ENCODE data around the gene LDLR. TPM values are rescaled to one million over a fixed set of nuclear protein-coding genes. Genes with fewer than 3 reads are reported as not detected.
"Not testable (repeated sequence)": the region's sequence is repeated elsewhere in the genome, so short reads cannot be mapped to it uniquely, and the experiment has no call there.

Gene LDLR
- total RNA-seq, 3 donors from 2014 or later (not counting 1 experiment from before 2014, with no cell fraction given), result 84.7 to 172 (median 112) TPM

- Histone ChIP-seq H3K27me3 (ENCODE audit: control insufficient read depth, insufficient read depth, low read length) (no peaks in the 10 kb centered on the region), H3K4me3 (ENCODE audit: low read length) (no peak overlapping the region), H3K4me1 (ENCODE audit: control insufficient read depth, insufficient read depth, low read length) (peaks cover 20% of the 10 kb centered on the region), H3K36me3 (ENCODE audit: control insufficient read depth, insufficient read depth, low read length) (peaks cover 6% of the 10 kb centered on the region), H3K27ac (ENCODE audit: low read length) (no peak overlapping the region), H3K9me3 (ENCODE audit: control insufficient read depth, insufficient read depth, low read length) (no peaks in the 10 kb centered on the region)
- no peaks in the 10 kb centered on the region for H3K9me3 Mint-ChIP-seq
- H3K27ac Mint-ChIP-seq, result no peak overlapping the region
- TF ChIP-seq, protein P1, sequence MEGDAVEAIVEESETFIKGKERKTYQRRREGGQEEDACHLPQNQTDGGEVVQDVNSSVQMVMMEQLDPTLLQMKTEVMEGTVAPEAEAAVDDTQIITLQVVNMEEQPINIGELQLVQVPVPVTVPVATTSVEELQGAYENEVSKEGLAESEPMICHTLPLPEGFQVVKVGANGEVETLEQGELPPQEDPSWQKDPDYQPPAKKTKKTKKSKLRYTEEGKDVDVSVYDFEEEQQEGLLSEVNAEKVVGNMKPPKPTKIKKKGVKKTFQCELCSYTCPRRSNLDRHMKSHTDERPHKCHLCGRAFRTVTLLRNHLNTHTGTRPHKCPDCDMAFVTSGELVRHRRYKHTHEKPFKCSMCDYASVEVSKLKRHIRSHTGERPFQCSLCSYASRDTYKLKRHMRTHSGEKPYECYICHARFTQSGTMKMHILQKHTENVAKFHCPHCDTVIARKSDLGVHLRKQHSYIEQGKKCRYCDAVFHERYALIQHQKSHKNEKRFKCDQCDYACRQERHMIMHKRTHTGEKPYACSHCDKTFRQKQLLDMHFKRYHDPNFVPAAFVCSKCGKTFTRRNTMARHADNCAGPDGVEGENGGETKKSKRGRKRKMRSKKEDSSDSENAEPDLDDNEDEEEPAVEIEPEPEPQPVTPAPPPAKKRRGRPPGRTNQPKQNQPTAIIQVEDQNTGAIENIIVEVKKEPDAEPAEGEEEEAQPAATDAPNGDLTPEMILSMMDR (IDR thresholded peaks at IDR 0.05), result no peak
- WGBS (ENCODE audit: insufficient coverage), result 80% methylated on average over 13 of the region's 14 CpGs
- no peaks in the 10 kb centered on the region for H3K36me3 Mint-ChIP-seq
- H3K4me1 Mint-ChIP-seq, result peaks cover 0 to 10% of the 10 kb centered on the region in 2 donors
- ATAC-seq, result no peak
- H3K27me3 Mint-ChIP-seq (ENCODE audit: low read depth in 2 of 2), result no peaks in the 10 kb centered on the region
- no peak for DNase-seq
- H3K4me3 Mint-ChIP-seq, result no peak overlapping the region
- intact Hi-C loops (cut with micrococcal nuclease), result no loop called here
Measured at GRCh38 chr19:11136400-11137101, 47.3 kb downstream of the LDLR start.

DNA sequence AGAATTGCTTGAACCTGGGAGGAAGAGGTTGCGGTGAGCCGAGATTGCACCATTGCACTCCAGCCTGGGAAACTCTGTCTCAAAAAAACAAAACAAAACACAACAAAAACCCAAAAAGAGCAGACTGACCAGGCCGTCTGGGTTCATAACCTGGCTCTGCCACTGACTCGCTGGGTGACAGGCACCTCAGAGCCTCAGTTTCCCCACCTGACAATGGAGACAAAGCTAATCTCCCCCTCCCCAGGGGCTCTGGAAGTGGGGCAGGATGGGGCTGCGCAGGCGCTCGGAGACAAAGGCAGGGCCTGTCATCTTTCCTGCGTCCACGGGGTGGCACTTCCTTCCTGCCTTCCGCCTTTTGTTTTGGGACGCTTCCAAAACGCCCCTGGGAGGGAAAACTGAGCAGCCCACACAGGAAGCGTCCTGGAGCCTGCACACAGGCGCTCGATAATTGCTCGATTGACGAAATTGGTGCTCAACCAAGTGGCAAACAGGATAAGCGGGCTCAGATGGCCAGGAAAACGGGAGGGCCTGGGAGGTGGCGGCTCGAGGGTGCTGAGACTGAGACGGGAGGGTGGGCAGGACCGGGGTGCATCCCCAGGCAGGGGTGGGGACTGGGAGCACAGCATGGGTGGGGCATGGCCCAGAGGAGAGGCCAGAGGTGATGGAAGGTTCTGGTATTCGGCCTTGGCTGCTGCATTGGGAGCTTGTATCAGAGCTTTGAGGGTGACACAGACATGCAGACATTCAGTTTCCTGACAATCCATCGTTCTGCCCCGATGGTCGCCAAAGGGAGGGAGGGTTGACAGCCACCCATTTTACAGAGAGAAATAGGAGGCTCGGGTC, 48.5 kb downstream of the LDLR start:
- H3K36me3 Mint-ChIP-seq, result no peaks in the 10 kb centered on the region
- H3K4me3 Mint-ChIP-seq, result peak overlapping the region; percentile 76
- H3K4me1 Mint-ChIP-seq, result peaks cover 0 to 10% of the 10 kb centered on the region in 2 donors
- H3K9me3 ChIP-seq (ENCODE audit: control insufficient read depth, insufficient read depth, low read length), result no peaks in the 10 kb centered on the region
- ATAC-seq (peak; percentile 49 to 82 (median 61)), DNase-seq (peak in 1 of 2 donors; percentile 81)
- no peaks in the 10 kb centered on the region for H3K27me3 ChIP-seq (ENCODE audit: control insufficient read depth, insufficient read depth, low read length)
- no peak overlapping the region for H3K27ac ChIP-seq (ENCODE audit: low read length)
- H3K4me1 ChIP-seq (ENCODE audit: control insufficient read depth, insufficient read depth, low read length), result peaks cover 23% of the 10 kb centered on the region
- H3K9me3 Mint-ChIP-seq, result no peaks in the 10 kb centered on the region
- 15% methylated on average over 28 of the region's 28 CpGs for WGBS (ENCODE audit: insufficient coverage)
- intact Hi-C loops (cut with micrococcal nuclease), result no loop called here
- H3K36me3 ChIP-seq (ENCODE audit: control insufficient read depth, insufficient read depth, low read length), result no peaks in the 10 kb centered on the region
- H3K4me3 ChIP-seq (ENCODE audit: low read length), result peak overlapping the region; percentile 36
- peak overlapping the region in 1 of 2 donors; percentile 57 for H3K27ac Mint-ChIP-seq
- no peaks in the 10 kb centered on the region for H3K27me3 Mint-ChIP-seq (ENCODE audit: low read depth in 2 of 2)
- TF ChIP-seq, protein P1 (IDR thresholded peaks at IDR 0.05), result peak; percentile 48

GRCh38 chr19:11138601-11139300, 49.5 kb downstream of the LDLR start:
- H3K4me3 Mint-ChIP-seq, result no peak overlapping the region
- ATAC-seq, result no peak
- 52% methylated on average over 13 of the region's 13 CpGs for WGBS (ENCODE audit: insufficient coverage)

GRCh38 chr19:11140023-11140538, 50.8 kb downstream of the LDLR start:
- intact Hi-C loops (cut with micrococcal nuclease); H3K36me3 ChIP-seq (ENCODE audit: control insufficient read depth, insufficient read depth, low read length); H3K4me3 Mint-ChIP-seq; H3K4me3 ChIP-seq (ENCODE audit: low read length); H3K36me3 Mint-ChIP-seq; ATAC-seq; H3K27me3 ChIP-seq (ENCODE audit: control insufficient read depth, insufficient read depth, low read length); H3K27ac ChIP-seq (ENCODE audit: low read length); DNase-seq; H3K9me3 ChIP-seq (ENCODE audit: control insufficient read depth, insufficient read depth, low read length); H3K9me3 Mint-ChIP-seq; H3K27ac Mint-ChIP-seq; H3K27me3 Mint-ChIP-seq (ENCODE audit: low read depth in 2 of 2): not testable (repeated sequence)
- peaks cover 0 to 10% of the 10 kb centered on the region in 2 donors for H3K4me1 Mint-ChIP-seq
- H3K4me1 ChIP-seq (ENCODE audit: control insufficient read depth, insufficient read depth, low read length), result peaks cover 31% of the 10 kb centered on the region
- 96% methylated on average over 10 of the region's 10 CpGs for WGBS (ENCODE audit: insufficient coverage)

More at GRCh38 chr19:11138601-11139300, 49.5 kb downstream of the LDLR start:
- H3K9me3 ChIP-seq (ENCODE audit: control insufficient read depth, insufficient read depth, low read length), result no peaks in the 10 kb centered on the region
- Mint-ChIP-seq H3K9me3 (no peaks in the 10 kb centered on the region), H3K27ac (no peak overlapping the region), H3K36me3 (no peaks in the 10 kb centered on the region), H3K27me3 (ENCODE audit: low read depth in 2 of 2) (no peaks in the 10 kb centered on the region), H3K4me1 (peaks cover 0 to 10% of the 10 kb centered on the region in 2 donors)
- no peak for DNase-seq
- H3K4me1 ChIP-seq (ENCODE audit: control insufficient read depth, insufficient read depth, low read length), result peaks cover 31% of the 10 kb centered on the region
- no peaks in the 10 kb centered on the region for H3K27me3 ChIP-seq (ENCODE audit: control insufficient read depth, insufficient read depth, low read length)
- no peak overlapping the region for H3K4me3 ChIP-seq (ENCODE audit: low read length)
- H3K36me3 ChIP-seq (ENCODE audit: control insufficient read depth, insufficient read depth, low read length), result no peaks in the 10 kb centered on the region
- H3K27ac ChIP-seq (ENCODE audit: low read length), result no peak overlapping the region
- TF ChIP-seq, protein P1 (IDR thresholded peaks at IDR 0.05), result no peak
- intact Hi-C loops (cut with micrococcal nuclease), result no loop called here
